ENCODE results near the gene SPP1.
"Not testable (repeated sequence)": the region's sequence is repeated elsewhere in the genome, so short reads cannot be mapped to it uniquely, and the experiment has no call there.

Gene SPP1

GRCh38 chr4:87939978-87940690 lies 35.4 kb upstream of the SPP1 start:
- H3K27me3 ChIP-seq (ENCODE audit: control insufficient read depth, insufficient read depth, low read length): no peaks in the 10 kb centered on the region
- H3K4me1 ChIP-seq (ENCODE audit: control insufficient read depth, insufficient read depth, low read length): peaks cover 7% of the 10 kb centered on the region; the same call in 1 of the 2 replicates
- H3K27ac ChIP-seq (ENCODE audit: low read depth, low read length): no peak overlapping the region
- no peak overlapping the region for H3K4me3 ChIP-seq (ENCODE audit: low read depth, low read length)
- no peaks in the 10 kb centered on the region for H3K9me3 ChIP-seq (ENCODE audit: control insufficient read depth, insufficient read depth, low read depth, low read length)
- peaks cover 9% of the 10 kb centered on the region for H3K36me3 ChIP-seq (ENCODE audit: control insufficient read depth, insufficient read depth, low read length)
- H3K9ac ChIP-seq (ENCODE audit: low read length): no peak overlapping the region

GRCh38 chr4:87940809-87941208 lies 34.7 kb upstream of the SPP1 start:
- H3K9ac ChIP-seq (ENCODE audit: low read length): not testable (repeated sequence)

DNA sequence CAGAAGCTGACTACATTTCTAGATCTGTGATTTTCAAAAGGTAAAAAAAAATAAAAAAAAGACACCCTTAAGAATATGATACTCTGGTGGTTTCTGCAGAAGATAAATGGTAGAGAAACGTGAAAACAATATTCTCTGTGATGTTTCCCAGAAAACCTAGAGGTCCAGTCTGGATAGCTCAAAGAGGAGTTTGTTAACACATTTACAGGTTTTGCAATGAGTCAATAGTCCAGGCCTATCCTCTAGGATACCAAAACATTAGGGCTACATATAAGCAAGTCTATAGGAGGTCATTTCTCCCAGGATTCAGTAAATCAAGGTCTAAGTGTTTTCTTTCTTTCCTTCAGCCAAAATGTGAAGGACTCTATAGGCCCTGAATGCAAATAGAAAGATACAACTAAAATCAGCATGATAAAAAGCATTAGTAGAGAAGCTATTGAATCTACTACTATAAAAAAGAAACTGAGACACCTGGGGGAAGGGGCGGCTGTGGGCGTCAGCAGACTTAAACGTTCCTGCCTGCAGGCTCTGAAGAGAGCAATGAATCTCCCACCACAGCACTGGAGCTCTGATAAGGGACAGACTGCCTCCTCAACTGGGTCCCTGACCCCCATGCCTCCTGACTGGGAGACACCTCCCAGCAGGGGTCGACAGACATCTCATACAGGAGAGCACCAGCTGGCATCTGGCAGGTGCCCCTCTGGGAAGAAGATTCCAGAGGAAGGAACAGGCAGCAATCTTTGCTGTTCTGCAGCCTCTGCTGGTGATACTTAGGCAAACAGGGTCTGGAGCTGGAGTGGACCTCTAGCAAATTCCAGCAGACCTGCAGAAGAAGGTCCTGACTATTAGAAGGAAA lies 33.7 kb upstream of the SPP1 start:
- Histone ChIP-seq H3K4me3 (ENCODE audit: low read depth, low read length) (no peak overlapping the region), H3K9me3 (ENCODE audit: control insufficient read depth, insufficient read depth, low read depth, low read length) (no peaks in the 10 kb centered on the region), H3K27ac (ENCODE audit: low read depth, low read length) (no peak overlapping the region), H3K4me1 (ENCODE audit: control insufficient read depth, insufficient read depth, low read length) (peaks cover 7% of the 10 kb centered on the region; the same call in 1 of the 2 replicates), H3K27me3 (ENCODE audit: control insufficient read depth, insufficient read depth, low read length) (no peaks in the 10 kb centered on the region), H3K9ac (ENCODE audit: low read length) (no peak overlapping the region), H3K36me3 (ENCODE audit: control insufficient read depth, insufficient read depth, low read length) (no peaks in the 10 kb centered on the region)

More at GRCh38 chr4:87940809-87941208, 34.7 kb upstream of the SPP1 start:
- not testable (repeated sequence) for H3K4me3 ChIP-seq (ENCODE audit: low read depth, low read length); H3K9me3 ChIP-seq (ENCODE audit: control insufficient read depth, insufficient read depth, low read depth, low read length); H3K27me3 ChIP-seq (ENCODE audit: control insufficient read depth, insufficient read depth, low read length); H3K36me3 ChIP-seq (ENCODE audit: control insufficient read depth, insufficient read depth, low read length); H3K4me1 ChIP-seq (ENCODE audit: control insufficient read depth, insufficient read depth, low read length); H3K27ac ChIP-seq (ENCODE audit: low read depth, low read length)

- H3K4me1 ChIP-seq (ENCODE audit: control insufficient read depth, insufficient read depth, low read length): peaks cover 7% of the 10 kb centered on the region; the same call in 1 of the 2 replicates
- no peak overlapping the region for H3K9ac ChIP-seq (ENCODE audit: low read length)
- H3K4me3 ChIP-seq (ENCODE audit: low read depth, low read length): no peak overlapping the region
- H3K27me3 ChIP-seq (ENCODE audit: control insufficient read depth, insufficient read depth, low read length): no peaks in the 10 kb centered on the region
- H3K36me3 ChIP-seq (ENCODE audit: control insufficient read depth, insufficient read depth, low read length): no peaks in the 10 kb centered on the region
- no peaks in the 10 kb centered on the region for H3K9me3 ChIP-seq (ENCODE audit: control insufficient read depth, insufficient read depth, low read depth, low read length)
- no peak overlapping the region for H3K27ac ChIP-seq (ENCODE audit: low read depth, low read length)
Measured at GRCh38 chr4:87943660-87944149, 31.8 kb upstream of the SPP1 start.

DNA sequence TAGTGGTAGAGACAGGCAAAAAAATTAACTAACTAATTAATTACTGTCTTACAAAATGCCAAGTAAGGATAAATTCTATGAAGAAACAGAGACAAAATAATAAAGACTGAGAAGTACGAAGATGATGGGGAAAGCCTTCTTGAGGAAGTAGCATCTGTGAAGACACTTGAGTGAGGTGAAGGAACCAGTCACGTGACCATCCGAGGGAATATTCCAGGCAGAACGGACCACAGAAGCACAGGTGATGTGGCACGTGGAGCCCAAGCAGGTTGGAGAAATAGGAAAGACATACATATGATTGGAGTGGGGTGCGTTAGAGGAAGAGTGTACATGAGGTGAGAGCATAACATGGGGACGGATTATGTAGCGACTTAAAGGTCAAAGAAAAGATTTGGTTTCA lies 30.5 kb upstream of the SPP1 start:
- H3K9me3 ChIP-seq (ENCODE audit: control insufficient read depth, insufficient read depth, low read depth, low read length): no peaks in the 10 kb centered on the region
- H3K27me3 ChIP-seq (ENCODE audit: control insufficient read depth, insufficient read depth, low read length): no peaks in the 10 kb centered on the region
- H3K9ac ChIP-seq (ENCODE audit: low read length): no peak overlapping the region
- H3K4me3 ChIP-seq (ENCODE audit: low read depth, low read length): no peak overlapping the region
- no peaks in the 10 kb centered on the region for H3K36me3 ChIP-seq (ENCODE audit: control insufficient read depth, insufficient read depth, low read length)
- H3K4me1 ChIP-seq (ENCODE audit: control insufficient read depth, insufficient read depth, low read length): peaks cover 8% of the 10 kb centered on the region
- no peak overlapping the region for H3K27ac ChIP-seq (ENCODE audit: low read depth, low read length)

DNA sequence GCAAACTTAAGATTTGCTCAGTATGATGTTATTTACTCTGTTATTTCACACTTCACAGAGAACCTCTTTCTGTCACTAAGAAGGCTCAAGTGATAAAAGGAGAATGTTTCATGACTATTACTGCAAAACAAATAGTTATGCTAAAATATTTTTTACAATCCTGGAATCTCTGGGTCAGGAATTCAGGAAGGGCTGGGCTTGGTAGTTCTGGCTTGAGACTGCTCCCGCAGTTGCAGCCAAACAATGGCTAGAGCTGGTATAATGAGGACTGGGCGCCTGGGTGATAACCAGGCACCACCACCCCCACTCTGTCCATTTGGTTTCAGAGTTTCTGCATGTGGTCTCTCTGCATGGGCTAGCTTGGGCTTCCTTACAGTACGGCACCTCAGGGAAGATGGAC lies 28.7 kb upstream of the SPP1 start:
- Histone ChIP-seq H3K27me3 (ENCODE audit: control insufficient read depth, insufficient read depth, low read length) (no peaks in the 10 kb centered on the region), H3K9ac (ENCODE audit: low read length) (no peak overlapping the region), H3K9me3 (ENCODE audit: control insufficient read depth, insufficient read depth, low read depth, low read length) (no peaks in the 10 kb centered on the region), H3K27ac (ENCODE audit: low read depth, low read length) (no peak overlapping the region), H3K4me3 (ENCODE audit: low read depth, low read length) (no peak overlapping the region), H3K36me3 (ENCODE audit: control insufficient read depth, insufficient read depth, low read length) (no peaks in the 10 kb centered on the region), H3K4me1 (ENCODE audit: control insufficient read depth, insufficient read depth, low read length) (peaks cover 21% of the 10 kb centered on the region)

DNA sequence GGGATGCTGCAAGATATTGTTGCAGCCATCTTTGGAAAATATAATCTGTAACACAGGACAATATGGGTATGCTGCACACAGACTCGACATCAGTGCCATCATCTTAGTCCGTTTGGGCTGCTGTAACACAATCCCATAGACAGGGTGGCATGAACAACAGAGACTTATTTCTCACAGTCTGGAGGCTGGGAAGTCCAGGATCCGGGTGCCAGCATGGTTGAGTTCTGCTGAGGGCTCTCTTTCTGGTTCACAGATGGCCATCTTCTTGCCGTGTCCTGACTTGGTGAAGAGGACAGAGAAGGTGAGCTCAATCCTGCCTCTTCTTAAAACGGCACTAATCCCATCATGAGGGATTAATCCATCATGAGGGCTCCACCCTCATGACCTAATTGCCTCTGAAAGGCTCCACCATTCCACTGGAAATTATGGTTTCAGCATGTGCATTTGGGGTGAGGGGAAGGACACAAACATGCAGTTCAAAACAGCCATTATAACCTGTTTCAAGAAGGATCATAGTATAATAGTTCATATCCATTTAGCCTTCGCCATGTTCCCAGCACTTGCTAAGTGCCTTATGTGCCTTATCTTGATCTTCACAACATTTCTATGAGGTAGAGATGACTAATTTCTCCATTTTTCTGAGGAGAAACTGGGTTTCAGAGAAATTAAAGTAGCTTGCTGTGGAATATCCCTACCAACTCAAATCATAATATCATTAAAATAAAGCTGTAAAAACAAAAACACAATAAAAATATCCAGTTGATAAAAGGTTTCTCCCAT lies 27.9 kb upstream of the SPP1 start:
- Histone ChIP-seq H3K4me1 (ENCODE audit: control insufficient read depth, insufficient read depth, low read length) (peaks cover 17% of the 10 kb centered on the region), H3K4me3 (ENCODE audit: low read depth, low read length) (no peak overlapping the region), H3K27ac (ENCODE audit: low read depth, low read length) (no peak overlapping the region), H3K36me3 (ENCODE audit: control insufficient read depth, insufficient read depth, low read length) (no peaks in the 10 kb centered on the region), H3K9ac (ENCODE audit: low read length) (no peak overlapping the region), H3K9me3 (ENCODE audit: control insufficient read depth, insufficient read depth, low read depth, low read length) (no peaks in the 10 kb centered on the region), H3K27me3 (ENCODE audit: control insufficient read depth, insufficient read depth, low read length) (no peaks in the 10 kb centered on the region)

DNA sequence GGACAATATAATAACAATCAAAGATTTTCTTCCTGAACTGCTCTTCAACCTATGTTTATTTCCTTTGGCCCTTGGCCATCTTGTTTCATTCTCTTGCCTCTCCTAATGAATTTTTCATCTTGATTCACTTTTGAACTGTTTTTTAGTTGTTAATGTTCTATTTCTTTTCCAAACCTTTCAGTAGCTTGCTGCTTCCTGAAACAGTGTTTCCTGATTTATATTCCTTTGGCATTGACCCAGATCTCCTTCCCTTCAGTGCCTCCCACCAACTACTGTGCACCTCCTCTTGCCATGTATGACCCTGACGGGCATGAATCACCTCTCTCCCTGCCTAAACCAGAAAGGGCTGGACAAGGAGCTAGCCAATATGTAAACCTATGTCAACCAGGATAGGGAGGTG lies 25.6 kb upstream of the SPP1 start:
- Histone ChIP-seq H3K9me3 (ENCODE audit: control insufficient read depth, insufficient read depth, low read depth, low read length) (no peaks in the 10 kb centered on the region), H3K4me1 (ENCODE audit: control insufficient read depth, insufficient read depth, low read length) (peaks cover 17% of the 10 kb centered on the region), H3K27ac (ENCODE audit: low read depth, low read length) (no peak overlapping the region), H3K9ac (ENCODE audit: low read length) (no peak overlapping the region), H3K27me3 (ENCODE audit: control insufficient read depth, insufficient read depth, low read length) (no peaks in the 10 kb centered on the region), H3K4me3 (ENCODE audit: low read depth, low read length) (no peak overlapping the region), H3K36me3 (ENCODE audit: control insufficient read depth, insufficient read depth, low read length) (no peaks in the 10 kb centered on the region)

GRCh38 chr4:87950493-87950892 lies 25.0 kb upstream of the SPP1 start:
- Histone ChIP-seq H3K4me1 (ENCODE audit: control insufficient read depth, insufficient read depth, low read length) (peaks cover 18% of the 10 kb centered on the region), H3K4me3 (ENCODE audit: low read depth, low read length) (no peak overlapping the region), H3K36me3 (ENCODE audit: control insufficient read depth, insufficient read depth, low read length) (no peaks in the 10 kb centered on the region), H3K27ac (ENCODE audit: low read depth, low read length) (no peak overlapping the region), H3K27me3 (ENCODE audit: control insufficient read depth, insufficient read depth, low read length) (no peaks in the 10 kb centered on the region), H3K9me3 (ENCODE audit: control insufficient read depth, insufficient read depth, low read depth, low read length) (no peaks in the 10 kb centered on the region), H3K9ac (ENCODE audit: low read length) (no peak overlapping the region)

DNA sequence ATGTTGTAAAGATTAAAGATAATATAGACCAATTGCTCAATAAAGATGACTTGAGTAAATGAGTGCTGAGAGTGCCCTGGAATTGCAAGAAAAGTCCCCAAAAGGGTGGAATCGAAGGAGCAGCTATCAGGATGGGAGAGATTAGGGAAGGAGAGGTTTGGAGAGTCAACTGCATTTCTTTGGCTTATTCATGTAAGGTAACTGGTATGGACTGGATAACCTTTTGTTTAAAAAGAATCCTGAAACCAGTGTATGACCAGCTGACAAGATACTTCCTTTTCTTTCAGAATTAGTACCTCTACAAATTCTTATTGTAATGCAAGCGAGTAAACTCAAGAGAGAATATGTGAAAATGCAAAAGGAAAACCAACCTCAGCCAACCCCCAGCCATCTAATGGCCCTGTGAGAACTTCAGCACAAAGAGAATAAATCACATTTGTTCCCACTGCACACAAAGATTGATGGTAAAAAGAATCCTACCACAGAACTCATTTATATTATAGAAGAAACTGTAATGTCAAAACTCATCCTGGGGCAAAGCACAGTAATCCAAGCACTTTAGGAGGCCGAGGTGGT lies 24.5 kb upstream of the SPP1 start:
- Histone ChIP-seq H3K27ac (ENCODE audit: low read depth, low read length) (no peak overlapping the region), H3K9ac (ENCODE audit: low read length) (no peak overlapping the region), H3K27me3 (ENCODE audit: control insufficient read depth, insufficient read depth, low read length) (no peaks in the 10 kb centered on the region), H3K9me3 (ENCODE audit: control insufficient read depth, insufficient read depth, low read depth, low read length) (no peaks in the 10 kb centered on the region), H3K36me3 (ENCODE audit: control insufficient read depth, insufficient read depth, low read length) (no peaks in the 10 kb centered on the region), H3K4me3 (ENCODE audit: low read depth, low read length) (no peak overlapping the region), H3K4me1 (ENCODE audit: control insufficient read depth, insufficient read depth, low read length) (peaks cover 24% of the 10 kb centered on the region)
